K562 (cell line): Measurements from ENCODE around the gene NOL4L. TPM values are rescaled to one million over a fixed set of nuclear protein-coding genes. Genes with fewer than 3 reads are reported as not detected.

ENCODE experiments used
- ATAC-seq: fragments of 200-7000 bp; cut with Tn5 transposase; 3 replicates; pipeline ENCODE4 v1.9.1; 2020; ENCODE audit warnings: moderate library complexity
- BruUV-seq: library from RNA; stranded (reverse); fragments of 400-500 nt; replicated peaks from 2 replicates; lab custom pipeline; 2021; lab: Mats Ljungman, UMichigan
- CTCF ChIA-PET: fragments of 300-600 bp; formaldehyde crosslinking; extraction: SDS; loops from one replicate; lab custom pipeline; 2021; ENCODE audit warnings: low intra/inter-chr PET ratio; lab: Yijun Ruan, JAX
- POLR2A ChIA-PET: fragments of 300-600, 350-650 bp; sonication (Branson Sonifier 250); formaldehyde crosslinking; extraction: SDS; loops from one replicate; lab custom pipeline; 2021; ENCODE audit warnings: antibody characterized with exemption, inconsistent platforms; lab: Yijun Ruan, JAX
- DNase-seq, 4 experiments: peaks; one replicate each; pipeline versions ENCODE4 v3.0.0 to v3.0.0-alpha.2; 2011 to 2018; ENCODE audit warnings: low spot score in 3 of 4, mixed read lengths in 3 of 4; ENCODE audit errors: extremely low read depth in 1 of 4
- FAIRE-seq: peaks from 2 replicates; lab custom pipeline; 2011; peaks lifted over from hg19 to GRCh38; lab: Jason Lieb, UNC
- H2AFZ ChIP-seq: 2 replicates; pipeline ENCODE4 v1.6.0; 2011; ENCODE audit warnings: low read depth, low read length, control low read depth, inconsistent platforms
- H3K27ac ChIP-seq: fragments of 200-600 bp; 3 replicates; pipeline ENCODE4 v1.8.0; 2011; ENCODE audit warnings: low read depth, mild to moderate bottlenecking, control low read depth, inconsistent platforms, low read length, moderate library complexity, mixed read lengths; ENCODE audit errors: extremely low read depth
- H3K27me3 ChIP-seq, 2 experiments: fragments of 300-600 bp in 1 of 2; 2 replicates in 1 of 2; 3 replicates in 1 of 2; pipeline versions ENCODE4 v1.6.0 to v1.8.0; 2011; ENCODE audit warnings: inconsistent platforms in 2 of 2, low read length in 2 of 2, mild to moderate bottlenecking in 1 of 2, mixed read lengths in 1 of 2, moderate library complexity in 1 of 2; ENCODE audit not compliant: control insufficient read depth in 2 of 2, insufficient read depth in 2 of 2
- H3K36me3 ChIP-seq: fragments of 300-600 bp; 3 replicates; pipeline ENCODE4 v1.8.0; 2011; ENCODE audit warnings: mild to moderate bottlenecking, low read length, inconsistent platforms; ENCODE audit not compliant: control insufficient read depth, insufficient read depth
- H3K4me1 ChIP-seq, 2 experiments: fragments of 200-600 bp in 1 of 2; replicated peaks in 1 of 2; 2 replicates in 1 of 2; 3 replicates in 1 of 2; pipeline versions ENCODE4 v1.5.1 to v1.8.0; 2011; ENCODE audit warnings: inconsistent platforms in 2 of 2, low read length in 2 of 2, mild to moderate bottlenecking in 1 of 2, mixed read lengths in 1 of 2, moderate library complexity in 1 of 2; ENCODE audit not compliant: control insufficient read depth in 2 of 2, insufficient read depth in 2 of 2
- H3K4me2 ChIP-seq: 2 replicates; pipeline ENCODE4 v1.6.1; 2011; ENCODE audit warnings: low read length, control low read depth, inconsistent platforms, mixed read lengths; ENCODE audit not compliant: insufficient read depth
- H3K4me3 ChIP-seq: fragments of 200-600 bp; sonication (generic), shearing (Covaris generic); 2 replicates; pipeline ENCODE4 v1.5.1; 2016; ENCODE audit warnings: control low read depth, inconsistent platforms
- H3K79me2 ChIP-seq: fragments of 200-600 bp; 3 replicates; pipeline ENCODE4 v1.8.0; 2011; ENCODE audit warnings: low read length, inconsistent platforms; ENCODE audit not compliant: control insufficient read depth, insufficient read depth
- H3K9ac ChIP-seq, 2 experiments: 2 replicates each; pipeline versions ENCODE4 v1.6.0 to v1.6.1; 2011; ENCODE audit warnings: low read depth in 2 of 2, low read length in 2 of 2, control low read depth in 1 of 2, inconsistent platforms in 1 of 2, mild to moderate bottlenecking in 1 of 2, mixed read lengths in 1 of 2; ENCODE audit not compliant: insufficient read depth in 1 of 2
- H3K9me1 ChIP-seq: one replicate; pipeline ENCODE4 v1.6.0; 2011; ENCODE audit warnings: inconsistent platforms, mild to moderate bottlenecking, low read length, moderate library complexity; ENCODE audit not compliant: control insufficient read depth, insufficient read depth
- H3K9me3 ChIP-seq: replicated peaks from 2 replicates; pipeline ENCODE4 v1.5.1; 2011; ENCODE audit warnings: low read depth, low read length, inconsistent platforms; ENCODE audit not compliant: control insufficient read depth, insufficient read depth
- H4K20me1 ChIP-seq: replicated peaks from 2 replicates; pipeline ENCODE4 v1.6.1; 2011; ENCODE audit warnings: low read length, inconsistent platforms, mixed read lengths; ENCODE audit not compliant: control insufficient read depth, insufficient read depth
- FOSL1 ChIP-seq: fragments of 200-800 bp; sonication (Bioruptor generic); conservative IDR thresholded peaks from 2 replicates; pipeline ENCODE4 v1.6.1; 2016; ENCODE audit warnings: missing genetic modification characterization, missing compliant biosample characterization
- FOXJ3 ChIP-seq: sonication (generic); formaldehyde crosslinking; IDR thresholded peaks from 2 replicates; pipeline ENCODE4 v1.4.0; 2020; ENCODE audit warnings: mild to moderate bottlenecking, missing genetic modification reagents
- GTF2E2 ChIP-seq: fragments of 200-800 bp; sonication (Bioruptor generic); IDR thresholded peaks from 2 replicates; pipeline ENCODE4 v1.6.1; 2016; ENCODE audit warnings: missing genetic modification characterization, missing compliant biosample characterization
- L3MBTL2 ChIP-seq: fragments of 450-650 bp; IDR thresholded peaks from 2 replicates; pipeline ENCODE4 v1.6.1; 2016; ENCODE audit warnings: mild to moderate bottlenecking, moderate library complexity
- MAFF ChIP-seq: IDR thresholded peaks from 2 replicates; pipeline ENCODE4 v1.6.1; 2012; ENCODE audit warnings: low read length, improper control_type of control experiment
- NFIC ChIP-seq: fragments of 450-650 bp; IDR thresholded peaks from 2 replicates; pipeline ENCODE4 v1.6.1; 2017; ENCODE audit warnings: mild to moderate bottlenecking, inconsistent platforms
- PHB2 ChIP-seq: fragments of 450-650 bp; IDR thresholded peaks from 2 replicates; pipeline ENCODE4 v1.6.1; 2017; ENCODE audit warnings: low read depth
- POLR2B ChIP-seq: fragments of 450-650 bp; IDR thresholded peaks from 2 replicates; pipeline ENCODE4 v1.6.1; 2018; ENCODE audit warnings: low read depth; ENCODE audit not compliant: partially characterized antibody
- POLR2G ChIP-seq: fragments of 200-400 bp; formaldehyde crosslinking; IDR thresholded peaks from 2 replicates; pipeline ENCODE4 v1.6.1; 2017; ENCODE audit warnings: low read depth, mild to moderate bottlenecking, antibody characterized with exemption, low read length, moderate library complexity
- PPARD ChIP-seq: fragments of 250-450 bp; sonication (Bioruptor Pico); IDR thresholded peaks from 2 replicates; pipeline ENCODE4 v1.8.0; 2022; ENCODE audit warnings: inconsistent platforms, mild to moderate bottlenecking, moderate library complexity
- PRPF4 ChIP-seq: fragments of 200-400 bp; formaldehyde crosslinking; IDR thresholded peaks from one replicate; pipeline ENCODE4 v1.6.1; 2017; ENCODE audit warnings: low read length, low read depth, mild to moderate bottlenecking; ENCODE audit not compliant: insufficient read depth, poor library complexity, severe bottlenecking
- RAD21 ChIP-seq, 2 experiments: fragments of 250-450 bp in 1 of 2; fragments of 450-650 bp in 1 of 2; sonication (Bioruptor Pico) in 1 of 2; formaldehyde crosslinking in 1 of 2; IDR thresholded peaks in 1 of 2; conservative IDR thresholded peaks in 1 of 2; 2 replicates each; pipeline versions ENCODE4 v1.4.0 to v1.8.0; 2020 to 2022; ENCODE audit warnings: mild to moderate bottlenecking in 2 of 2, moderate library complexity in 1 of 2
- SIRT6 ChIP-seq: IDR thresholded peaks from one replicate; pipeline ENCODE4 v1.6.1; 2012; ENCODE audit warnings: low read depth, mild to moderate bottlenecking, control low read depth, inconsistent platforms, low read length, moderate library complexity
- TFAP4 ChIP-seq: sonication (generic); formaldehyde crosslinking; IDR thresholded peaks from 2 replicates; pipeline ENCODE4 v1.8.0; 2022; ENCODE audit warnings: missing genetic modification reagents, mild to moderate bottlenecking, moderate library complexity, borderline replicate concordance
- THRAP3 ChIP-seq: fragments of 450-650 bp; IDR thresholded peaks from 2 replicates; pipeline ENCODE4 v1.6.1; 2016; ENCODE audit warnings: mild to moderate bottlenecking, inconsistent platforms, borderline replicate concordance
- ZNF77 ChIP-seq: fragments of 250-450 bp; sonication (Bioruptor Pico); IDR thresholded peaks from 2 replicates; pipeline ENCODE4 v1.5.0; 2020
- WGBS: fragments of 100-300 bp; shearing (Covaris generic); methylation state at CpG from one replicate; pipeline ENCODE4 v1.1.6; 2016; ENCODE audit warnings: low coverage, mixed read lengths; ENCODE audit not compliant: insufficient coverage; ENCODE audit errors: missing lambda C conversion rate; 5-methylcytosine and 5-hydroxymethylcytosine counted together
- in situ Hi-C: fragments of 300-500 bp; cut with MboI; formaldehyde crosslinking; loops from 4 replicates; pipeline ENCODE4 v1.15.0; 2018; ENCODE audit warnings: inconsistent platforms, mixed read lengths
- intact Hi-C: fragments of 100-400 bp; cut with micrococcal nuclease; formaldehyde crosslinking; loops from 2 replicates; pipeline ENCODE4 v1.14.2; 2022
- polyA plus RNA-seq, 8 experiments: library from polyadenylated mRNA; depleted of rRNA in 4 of 8; stranded (reverse) in 5 of 8; unstranded in 3 of 8; fragments of >200 nt; fragmentation: Nextera tagmentation in 2 of 8; fragmentation: Illumina TruSeq in 1 of 8; extraction: Ambion mirVana in 2 of 8; extraction: Trizol in 1 of 8; gene quantifications; 2 replicates each; pipeline versions ENCODE4 v1.2.1 to v1.2.3, GENCODE V29; 2011 to 2014; ENCODE audit warnings: inconsistent platforms in 1 of 8, missing spikeins in 1 of 8
- total RNA-seq, 7 experiments: library from RNA; depleted of rRNA in 6 of 7; stranded (reverse); fragments of >200 nt in 6 of 7; fragmentation: Illumina TruSeq in 2 of 7; extraction: Trizol in 2 of 7; gene quantifications; 2 replicates each; pipeline versions ENCODE4 v1.2.1 to v1.2.3, GENCODE V29; 2011 to 2021; ENCODE audit warnings: low replicate concordance in 1 of 7
- TF ChIP-seq, protein P1 (sequence below), 3 experiments: IDR thresholded peaks in 2 of 3; conservative IDR thresholded peaks in 1 of 3; 2 replicates each; pipeline ENCODE4 v1.5.1; 2011 to 2012; ENCODE audit warnings: low read length in 3 of 3, mild to moderate bottlenecking in 3 of 3, control low read depth in 2 of 3, improper control_type of control experiment in 1 of 3, inconsistent platforms in 1 of 3, low read depth in 1 of 3, mixed read lengths in 1 of 3, moderate library complexity in 1 of 3; ENCODE audit not compliant: insufficient read depth in 2 of 3

NOL4L gene
- total and polyA plus RNA-seq, 9 of the 15 experiments (the other 6 are each of a cell fraction or from before 2014, with no cell fraction given): 5.1 to 36.2 (median 13.6) TPM

DNA sequence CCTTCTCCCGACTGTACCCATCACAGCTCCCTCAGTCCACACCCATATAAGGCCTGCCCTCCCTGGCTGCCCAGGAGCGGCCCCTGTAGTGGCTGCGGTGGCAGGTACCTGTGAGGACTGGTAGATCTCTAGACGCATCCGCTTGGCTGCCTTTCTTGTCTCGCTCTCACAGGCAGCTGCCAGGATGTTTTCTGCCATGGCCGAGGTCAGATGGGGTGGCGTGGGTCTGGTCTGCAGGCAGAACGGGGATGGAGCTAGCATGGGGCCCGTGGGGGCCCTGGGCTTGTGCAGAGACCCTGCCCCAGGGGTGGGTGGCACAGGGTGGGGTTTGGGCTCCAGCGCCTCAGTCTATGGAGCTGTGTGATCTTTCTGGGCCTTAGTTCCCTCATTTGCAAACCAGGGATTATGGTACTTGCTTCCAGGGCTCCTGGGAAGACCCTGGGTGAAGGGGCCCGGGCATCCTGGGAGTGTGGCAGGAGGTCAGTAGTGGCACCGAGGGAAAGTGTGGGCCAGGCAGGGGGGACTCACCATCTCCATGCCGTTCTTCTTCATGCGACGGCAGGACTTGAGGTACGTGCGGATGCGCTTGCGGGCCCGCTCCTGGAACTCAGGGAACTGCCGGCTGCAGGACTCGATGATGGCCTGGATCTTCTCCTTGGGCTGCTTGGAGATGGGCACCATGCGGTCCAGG lies 132.2 kb downstream of the NOL4L start (continued):
- TF ChIP-seq PRPF4: no peak
- TF ChIP-seq PPARD: no peak
- TF ChIP-seq POLR2B: no peak
- no peak for TF ChIP-seq FOXJ3 (CRISPR knock-in tag)
- TF ChIP-seq PHB2: no peak
- no peak for TF ChIP-seq GTF2E2 (tag)

GRCh38 chr20:32451682-32452461 lies 133.3 kb downstream of the NOL4L start:
- intact Hi-C loops (no loop called here), in situ Hi-C loops (no loop called here)
- DNase-seq (no peak), ATAC-seq (peak; percentile 59), FAIRE-seq (no peak)
- H4K20me1 ChIP-seq: 0 out of 2 replicates have a peak, but pooled peaks cover 12% of the 10 kb centered on the region
- CTCF ChIA-PET: no interaction called here
- no peak overlapping the region for H3K27ac ChIP-seq
- no TSS peak for BruUV-seq
- TF ChIP-seq MAFF (no peak), L3MBTL2 (no peak), THRAP3 (no peak), POLR2G (peak; percentile 34), TFAP4 (CRISPR knock-in tag) (peak; percentile 24; the same call in 1 of the 2 replicates), FOSL1 (tag) (no peak), ZNF77 (CRISPR knock-in tag) (no peak), NFIC (no peak), SIRT6 (no peak), RAD21 (CRISPR knock-in tag; conservative IDR thresholded peaks at IDR 0.05 in 1 of 2, IDR thresholded peaks at IDR 0.05 in 1 of 2) (0 out of 4 replicates have a peak, but pooled peaks of 1 of the 2 experiments have one; percentile 6)
- TF ChIP-seq, protein P1, sequence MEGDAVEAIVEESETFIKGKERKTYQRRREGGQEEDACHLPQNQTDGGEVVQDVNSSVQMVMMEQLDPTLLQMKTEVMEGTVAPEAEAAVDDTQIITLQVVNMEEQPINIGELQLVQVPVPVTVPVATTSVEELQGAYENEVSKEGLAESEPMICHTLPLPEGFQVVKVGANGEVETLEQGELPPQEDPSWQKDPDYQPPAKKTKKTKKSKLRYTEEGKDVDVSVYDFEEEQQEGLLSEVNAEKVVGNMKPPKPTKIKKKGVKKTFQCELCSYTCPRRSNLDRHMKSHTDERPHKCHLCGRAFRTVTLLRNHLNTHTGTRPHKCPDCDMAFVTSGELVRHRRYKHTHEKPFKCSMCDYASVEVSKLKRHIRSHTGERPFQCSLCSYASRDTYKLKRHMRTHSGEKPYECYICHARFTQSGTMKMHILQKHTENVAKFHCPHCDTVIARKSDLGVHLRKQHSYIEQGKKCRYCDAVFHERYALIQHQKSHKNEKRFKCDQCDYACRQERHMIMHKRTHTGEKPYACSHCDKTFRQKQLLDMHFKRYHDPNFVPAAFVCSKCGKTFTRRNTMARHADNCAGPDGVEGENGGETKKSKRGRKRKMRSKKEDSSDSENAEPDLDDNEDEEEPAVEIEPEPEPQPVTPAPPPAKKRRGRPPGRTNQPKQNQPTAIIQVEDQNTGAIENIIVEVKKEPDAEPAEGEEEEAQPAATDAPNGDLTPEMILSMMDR (IDR thresholded peaks at IDR 0.05 in 2 of 3, conservative IDR thresholded peaks at IDR 0.05 in 1 of 3; ENCODE audit: insufficient read depth in 2 of 3, low read depth in 1 of 3, low read length in 3 of 3): 0 out of 6 replicates have a peak, but pooled peaks of 1 of the 3 experiments have one; percentile 11
- no peaks in the 10 kb centered on the region for H3K27me3 ChIP-seq
- peaks cover 0 to 14% of the 10 kb centered on the region in 2 experiments; a peak in 2 of 5 replicates for H3K4me1 ChIP-seq
- H2AFZ ChIP-seq: no peak overlapping the region
- H3K9me3 ChIP-seq: no peaks in the 10 kb centered on the region
- peaks cover 95% of the 10 kb centered on the region; the same call in 2 of the 3 replicates for H3K36me3 ChIP-seq
- H3K9ac ChIP-seq: no peak overlapping the region; a peak in 1 of 4 replicates
- WGBS: 87% methylated on average over 24 of the region's 27 CpGs
- no peak overlapping the region for H3K4me3 ChIP-seq
- H3K79me2 ChIP-seq: no peaks in the 10 kb centered on the region
- H3K9me1 ChIP-seq: peaks cover 2% of the 10 kb centered on the region
- H3K4me2 ChIP-seq: no peak overlapping the region
- POLR2A ChIA-PET: interaction anchor here (0.6 to 0.7 kb wide), 3 partner anchors 22 to 305 kb away, joined by 3 to 4 read pairs (median 3); no protein-coding TSS in a partner anchor
